ENCODE measurements around the gene FAR2. TPM values are rescaled to one million over a fixed set of nuclear protein-coding genes. Genes with fewer than 3 reads are reported as not detected.

The FAR2 gene
- total RNA-seq, 1 experiment from 2014 or later: 6.6 TPM

DNA sequence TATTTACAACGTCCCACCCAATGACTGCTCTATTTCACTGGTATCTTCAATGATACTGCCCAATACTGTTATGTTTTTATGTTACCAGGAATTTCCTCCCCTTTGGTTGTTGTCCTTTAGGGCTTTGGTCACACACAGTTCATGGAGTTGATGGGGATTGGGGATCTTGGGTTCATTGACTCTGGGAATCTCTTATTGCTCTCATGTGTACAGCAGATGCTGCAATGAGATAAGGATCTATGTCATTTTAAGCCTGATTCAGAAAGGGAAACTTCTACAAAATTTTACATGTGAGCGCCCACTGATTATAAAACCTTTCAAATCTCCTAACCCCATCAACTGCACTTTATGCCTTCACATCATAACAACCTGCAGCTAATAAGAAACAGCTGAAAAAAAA is 67.2 kb downstream of the FAR2 start:
- intact Hi-C loops (cut with micrococcal nuclease; ENCODE audit: unreplicated experiment): no loop called here
- H3K9me3 ChIP-seq: no peaks in the 10 kb centered on the region

DNA sequence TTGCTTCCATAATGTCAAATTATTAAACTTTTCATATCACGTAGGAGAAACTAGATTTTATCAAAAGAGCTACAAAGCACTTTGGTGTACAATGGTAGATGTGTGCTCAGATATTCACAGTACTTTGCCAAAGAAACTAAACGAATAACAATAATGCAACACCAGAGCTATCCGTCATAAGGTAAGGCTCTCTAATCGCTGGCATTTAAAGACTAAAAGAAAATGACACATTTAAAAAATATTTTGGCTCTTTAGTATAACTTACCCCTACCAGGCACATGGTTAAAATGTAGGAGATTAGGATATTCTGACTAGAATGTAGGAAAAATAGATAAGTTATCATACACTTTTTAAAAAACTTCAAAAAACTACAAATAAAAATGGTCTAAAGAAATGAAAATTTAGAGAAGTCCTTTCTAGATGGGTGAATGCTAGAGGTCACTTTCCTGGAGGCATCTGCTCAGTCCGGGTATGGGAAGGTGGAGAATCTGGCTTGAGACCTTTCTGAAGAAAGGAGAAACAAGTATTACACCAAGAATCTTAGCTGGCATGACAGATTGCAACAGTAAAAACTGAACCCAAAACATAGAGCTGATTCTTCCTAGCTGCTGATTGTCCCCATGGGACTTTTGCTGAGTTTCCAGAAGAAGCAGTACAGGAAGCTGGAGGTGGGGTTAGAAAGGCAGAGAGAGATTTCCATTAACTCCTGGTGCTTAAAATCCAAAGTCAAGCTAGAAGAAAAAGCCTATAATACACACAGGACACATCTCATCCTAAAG is 67.9 kb downstream of the FAR2 start:
- H3K27me3 Mint-ChIP-seq (ENCODE audit: insufficient read depth, unreplicated experiment): peaks cover 10% of the 10 kb centered on the region
- peaks cover 4% of the 10 kb centered on the region for H3K9me3 Mint-ChIP-seq (ENCODE audit: unreplicated experiment)
- no peak overlapping the region for H3K27ac Mint-ChIP-seq (ENCODE audit: unreplicated experiment)
- Histone ChIP-seq H3K4me1 (peaks cover 8% of the 10 kb centered on the region; the same call in 1 of the 2 replicates), H3K9me3 (no peaks in the 10 kb centered on the region), H3K27me3 (replicated peaks; ENCODE audit: control insufficient read depth, insufficient read depth, low read length) (no peaks in the 10 kb centered on the region), H3K4me3 (ENCODE audit: low read depth, low read length) (no peak overlapping the region), H3K36me3 (ENCODE audit: control insufficient read depth, insufficient read depth, low read length) (no peaks in the 10 kb centered on the region)
- ChIA-PET CTCF (no interaction called here), POLR2A (no interaction called here)
- intact Hi-C loops (cut with micrococcal nuclease; ENCODE audit: unreplicated experiment): no loop called here
- peaks cover 11% of the 10 kb centered on the region for H3K36me3 Mint-ChIP-seq (ENCODE audit: insufficient read depth, unreplicated experiment)
- DNase-seq: no peak
- peaks cover 9% of the 10 kb centered on the region for H3K4me1 Mint-ChIP-seq (ENCODE audit: low read depth, unreplicated experiment)
- TF ChIP-seq, protein P1, sequence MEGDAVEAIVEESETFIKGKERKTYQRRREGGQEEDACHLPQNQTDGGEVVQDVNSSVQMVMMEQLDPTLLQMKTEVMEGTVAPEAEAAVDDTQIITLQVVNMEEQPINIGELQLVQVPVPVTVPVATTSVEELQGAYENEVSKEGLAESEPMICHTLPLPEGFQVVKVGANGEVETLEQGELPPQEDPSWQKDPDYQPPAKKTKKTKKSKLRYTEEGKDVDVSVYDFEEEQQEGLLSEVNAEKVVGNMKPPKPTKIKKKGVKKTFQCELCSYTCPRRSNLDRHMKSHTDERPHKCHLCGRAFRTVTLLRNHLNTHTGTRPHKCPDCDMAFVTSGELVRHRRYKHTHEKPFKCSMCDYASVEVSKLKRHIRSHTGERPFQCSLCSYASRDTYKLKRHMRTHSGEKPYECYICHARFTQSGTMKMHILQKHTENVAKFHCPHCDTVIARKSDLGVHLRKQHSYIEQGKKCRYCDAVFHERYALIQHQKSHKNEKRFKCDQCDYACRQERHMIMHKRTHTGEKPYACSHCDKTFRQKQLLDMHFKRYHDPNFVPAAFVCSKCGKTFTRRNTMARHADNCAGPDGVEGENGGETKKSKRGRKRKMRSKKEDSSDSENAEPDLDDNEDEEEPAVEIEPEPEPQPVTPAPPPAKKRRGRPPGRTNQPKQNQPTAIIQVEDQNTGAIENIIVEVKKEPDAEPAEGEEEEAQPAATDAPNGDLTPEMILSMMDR (IDR thresholded peaks at IDR 0.05; ENCODE audit: insufficient read depth in 1 of 2, low read depth in 1 of 2, low read length in 1 of 2, severe bottlenecking in 1 of 2, unreplicated experiment in 1 of 2): no peak
- H3K4me3 Mint-ChIP-seq (ENCODE audit: unreplicated experiment): no peak overlapping the region
- BruUV-seq (replicated peaks): no TSS peak

More for the DNA sequence above, 67.2 kb downstream of the FAR2 start:
- no TSS peak for BruUV-seq (replicated peaks)
- Mint-ChIP-seq H3K27me3 (ENCODE audit: insufficient read depth, unreplicated experiment) (peaks cover 10% of the 10 kb centered on the region), H3K4me3 (ENCODE audit: unreplicated experiment) (no peak overlapping the region), H3K4me1 (ENCODE audit: low read depth, unreplicated experiment) (peaks cover 3% of the 10 kb centered on the region), H3K9me3 (ENCODE audit: unreplicated experiment) (no peaks in the 10 kb centered on the region), H3K36me3 (ENCODE audit: insufficient read depth, unreplicated experiment) (peaks cover 9% of the 10 kb centered on the region), H3K27ac (ENCODE audit: unreplicated experiment) (no peak overlapping the region)
- H3K4me1 ChIP-seq: peaks cover 8% of the 10 kb centered on the region; the same call in 1 of the 2 replicates
- POLR2A ChIA-PET: no interaction called here
- H3K4me3 ChIP-seq (ENCODE audit: low read depth, low read length): no peak overlapping the region
- no peaks in the 10 kb centered on the region for H3K36me3 ChIP-seq (ENCODE audit: control insufficient read depth, insufficient read depth, low read length)
- DNase-seq: no peak
- CTCF ChIA-PET: no interaction called here
- TF ChIP-seq, protein P1 (IDR thresholded peaks at IDR 0.05; ENCODE audit: insufficient read depth in 1 of 2, low read depth in 1 of 2, low read length in 1 of 2, severe bottlenecking in 1 of 2, unreplicated experiment in 1 of 2): no peak
- no peaks in the 10 kb centered on the region for H3K27me3 ChIP-seq (replicated peaks; ENCODE audit: control insufficient read depth, insufficient read depth, low read length)

DNA sequence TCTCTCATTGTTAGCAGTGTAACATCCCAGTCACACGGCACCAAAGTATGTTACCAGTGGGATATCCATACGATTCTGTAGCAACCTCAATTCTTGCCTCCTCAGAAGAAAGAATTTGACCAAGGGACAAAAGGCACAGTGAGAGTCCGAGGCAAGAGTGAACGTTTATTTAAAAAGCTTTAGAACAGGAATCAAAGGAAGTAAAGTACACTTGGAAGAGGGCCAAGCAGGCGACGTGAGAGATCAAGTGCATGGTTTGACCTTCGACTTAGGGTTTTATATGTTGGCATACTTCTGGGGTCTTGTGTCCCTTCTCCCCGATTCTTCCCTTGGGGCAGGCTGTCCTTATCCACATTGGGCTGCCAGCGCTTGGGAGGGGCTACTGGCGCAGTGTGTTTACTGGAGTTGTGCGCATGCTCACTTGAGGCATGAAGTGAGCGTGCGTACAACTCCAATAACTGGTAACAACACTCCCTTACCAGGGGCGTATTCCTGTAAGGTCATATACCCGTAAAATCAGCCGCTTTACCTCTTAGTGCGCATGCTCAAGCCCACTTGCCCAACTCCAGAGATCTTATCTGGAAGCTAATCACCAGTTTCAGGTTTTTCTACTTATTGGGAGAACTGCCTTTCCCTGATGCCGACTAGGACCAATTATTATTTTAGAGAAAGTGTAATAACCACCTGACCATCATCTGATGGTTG is 71.7 kb downstream of the FAR2 start:
- TF ChIP-seq, protein P1 (IDR thresholded peaks at IDR 0.05; ENCODE audit: insufficient read depth in 1 of 2, low read depth in 1 of 2, low read length in 1 of 2, severe bottlenecking in 1 of 2, unreplicated experiment in 1 of 2): no peak
- intact Hi-C loops (cut with micrococcal nuclease; ENCODE audit: unreplicated experiment): loop anchor here (2.0 to 5.0 kb wide), 4 partner anchors 22 to 160 kb away; partner anchors contain the start of genes ERGIC2 and FAR2
- BruUV-seq (replicated peaks): no TSS peak
- Mint-ChIP-seq H3K9me3 (ENCODE audit: unreplicated experiment) (peaks cover 10% of the 10 kb centered on the region), H3K27me3 (ENCODE audit: insufficient read depth, unreplicated experiment) (peaks cover 10% of the 10 kb centered on the region), H3K36me3 (ENCODE audit: insufficient read depth, unreplicated experiment) (peaks cover 11% of the 10 kb centered on the region), H3K4me3 (ENCODE audit: unreplicated experiment) (peak overlapping the region; percentile 86), H3K27ac (ENCODE audit: unreplicated experiment) (peak overlapping the region; percentile 92), H3K4me1 (ENCODE audit: low read depth, unreplicated experiment) (peaks cover 15% of the 10 kb centered on the region)
- CTCF ChIA-PET: interaction anchor here (0.5 to 1.2 kb wide), 3 partner anchors 11 to 1475 kb away, joined by 3 to 4 read pairs (median 3); partner anchors contain the start of gene IPO8
- no peaks in the 10 kb centered on the region for H3K9me3 ChIP-seq
- H3K27me3 ChIP-seq (replicated peaks; ENCODE audit: control insufficient read depth, insufficient read depth, low read length): no peaks in the 10 kb centered on the region
- DNase-seq: peak; percentile 93 to 98
- no peaks in the 10 kb centered on the region for H3K36me3 ChIP-seq (ENCODE audit: control insufficient read depth, insufficient read depth, low read length)
- peak overlapping the region; percentile 37 for H3K4me3 ChIP-seq (ENCODE audit: low read depth, low read length)
- POLR2A ChIA-PET: no interaction called here
- H3K4me1 ChIP-seq: peaks cover 16% of the 10 kb centered on the region
